Progenitor cell of endocrine pancreas (in vitro differentiated cells): ENCODE results near the gene NLRC5. TPM values are rescaled to one million over a fixed set of nuclear protein-coding genes. Genes with fewer than 3 reads are reported as not detected.

Source experiments
- DNase-seq: peaks from one replicate; pipeline ENCODE4 v3.0.0; 2021; ENCODE audit warnings: low spot score; ENCODE audit not compliant: unreplicated experiment
- H3K27ac Mint-ChIP-seq: 2 replicates; pipeline ENCODE4 v1.8.0; 2021; ENCODE audit warnings: mild to moderate bottlenecking, moderate library complexity, mixed read lengths
- H3K27me3 Mint-ChIP-seq: 2 replicates; pipeline ENCODE4 v1.8.0; 2021; ENCODE audit warnings: mixed read lengths
- H3K36me3 Mint-ChIP-seq: 2 replicates; pipeline ENCODE4 v1.8.0; 2022; ENCODE audit warnings: mixed read lengths; ENCODE audit not compliant: insufficient read depth
- H3K4me1 Mint-ChIP-seq: 2 replicates; pipeline ENCODE4 v1.8.0; 2021; ENCODE audit warnings: low read depth, mixed read lengths
- H3K4me3 Mint-ChIP-seq: 2 replicates; pipeline ENCODE4 v1.8.0; 2021; ENCODE audit warnings: low read depth, mild to moderate bottlenecking, moderate library complexity, mixed read lengths
- H3K9me3 Mint-ChIP-seq: 2 replicates; pipeline ENCODE4 v1.8.0; 2021; ENCODE audit warnings: low read depth, mixed read lengths
- CTCF ChIP-seq: fragments of 200-600 bp; sonication (generic); IDR thresholded peaks from one replicate; pipeline ENCODE4 v1.5.0; 2021; ENCODE audit warnings: antibody characterized with exemption, mild to moderate bottlenecking; ENCODE audit not compliant: unreplicated experiment
- total RNA-seq: library from RNA; stranded (reverse); gene quantifications from 2 replicates; pipeline ENCODE4 v1.2.1, GENCODE V29; 2021

Gene NLRC5
- total RNA-seq, 1 donor from 2014 or later, result not detected

GRCh38 chr16:57127037-57127763, 137.8 kb downstream of the NLRC5 start:
- Mint-ChIP-seq H3K27me3 (no peaks in the 10 kb centered on the region), H3K27ac (peak overlapping the region; percentile 66), H3K4me3 (no peak overlapping the region), H3K4me1 (peaks cover 1% of the 10 kb centered on the region), H3K9me3 (no peaks in the 10 kb centered on the region), H3K36me3 (no peaks in the 10 kb centered on the region)
- no peak for TF ChIP-seq CTCF
- DNase-seq, result no peak

GRCh38 chr16:57127836-57128235, 138.5 kb downstream of the NLRC5 start:
- Mint-ChIP-seq H3K4me3 (no peak overlapping the region), H3K27me3 (no peaks in the 10 kb centered on the region), H3K27ac (peak overlapping the region; percentile 66), H3K9me3 (no peaks in the 10 kb centered on the region), H3K36me3 (no peaks in the 10 kb centered on the region), H3K4me1 (peaks cover 5% of the 10 kb centered on the region)
- DNase-seq, result no peak
- no peak for TF ChIP-seq CTCF

- Mint-ChIP-seq H3K27ac (no peak overlapping the region), H3K4me1 (peaks cover 5% of the 10 kb centered on the region), H3K27me3 (no peaks in the 10 kb centered on the region), H3K9me3 (no peaks in the 10 kb centered on the region), H3K36me3 (no peaks in the 10 kb centered on the region), H3K4me3 (no peak overlapping the region)
- no peak for TF ChIP-seq CTCF
- DNase-seq, result no peak
These were observed 139.5 kb downstream of the NLRC5 start for GRCh38 chr16:57128771-57129389.

GRCh38 chr16:57130950-57131321, 141.6 kb downstream of the NLRC5 start:
- no peak for DNase-seq
- Mint-ChIP-seq H3K9me3 (no peaks in the 10 kb centered on the region), H3K4me3 (no peak overlapping the region), H3K4me1 (peaks cover 5% of the 10 kb centered on the region), H3K27me3 (no peaks in the 10 kb centered on the region), H3K36me3 (no peaks in the 10 kb centered on the region), H3K27ac (no peak overlapping the region)
- TF ChIP-seq CTCF, result no peak

- Mint-ChIP-seq H3K27ac (no peak overlapping the region), H3K27me3 (no peaks in the 10 kb centered on the region), H3K9me3 (no peaks in the 10 kb centered on the region), H3K4me1 (peaks cover 5% of the 10 kb centered on the region), H3K4me3 (no peak overlapping the region), H3K36me3 (no peaks in the 10 kb centered on the region)
- no peak for DNase-seq
- no peak for TF ChIP-seq CTCF
These were observed 142.1 kb downstream of the NLRC5 start for GRCh38 chr16:57131351-57131970.
